ENCODE results near the gene ZMYND8.

- TF ChIP-seq, protein P1, sequence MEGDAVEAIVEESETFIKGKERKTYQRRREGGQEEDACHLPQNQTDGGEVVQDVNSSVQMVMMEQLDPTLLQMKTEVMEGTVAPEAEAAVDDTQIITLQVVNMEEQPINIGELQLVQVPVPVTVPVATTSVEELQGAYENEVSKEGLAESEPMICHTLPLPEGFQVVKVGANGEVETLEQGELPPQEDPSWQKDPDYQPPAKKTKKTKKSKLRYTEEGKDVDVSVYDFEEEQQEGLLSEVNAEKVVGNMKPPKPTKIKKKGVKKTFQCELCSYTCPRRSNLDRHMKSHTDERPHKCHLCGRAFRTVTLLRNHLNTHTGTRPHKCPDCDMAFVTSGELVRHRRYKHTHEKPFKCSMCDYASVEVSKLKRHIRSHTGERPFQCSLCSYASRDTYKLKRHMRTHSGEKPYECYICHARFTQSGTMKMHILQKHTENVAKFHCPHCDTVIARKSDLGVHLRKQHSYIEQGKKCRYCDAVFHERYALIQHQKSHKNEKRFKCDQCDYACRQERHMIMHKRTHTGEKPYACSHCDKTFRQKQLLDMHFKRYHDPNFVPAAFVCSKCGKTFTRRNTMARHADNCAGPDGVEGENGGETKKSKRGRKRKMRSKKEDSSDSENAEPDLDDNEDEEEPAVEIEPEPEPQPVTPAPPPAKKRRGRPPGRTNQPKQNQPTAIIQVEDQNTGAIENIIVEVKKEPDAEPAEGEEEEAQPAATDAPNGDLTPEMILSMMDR (IDR thresholded peaks at IDR 0.05 in 2 of 3, conservative IDR thresholded peaks at IDR 0.05 in 1 of 3; ENCODE audit: borderline replicate concordance in 1 of 3, insufficient read depth in 1 of 3, low read depth in 2 of 3, low read length in 2 of 3), result peak; percentile 81 to 95 (median 93)
- TF ChIP-seq POLR2AphosphoS5 (IDR thresholded peaks at IDR 0.05; ENCODE audit: low read depth, low read length) (no peak), RAD21 (IDR thresholded peaks at IDR 0.05; ENCODE audit: low read depth) (peak; percentile 96)
These were observed 83.5 kb downstream of the ZMYND8 start for GRCh38 chr20:47272893-47273590.

All from HCT116 (cell line).